ENCODE data around the gene DAPK2. TPM values are rescaled to one million over a fixed set of nuclear protein-coding genes. Genes with fewer than 3 reads are reported as not detected.

DAPK2 gene
- total and polyA plus RNA-seq, 7 donors: 3.7 to 65.6 (median 44.3) TPM

GRCh38 chr15:63915209-63915872, 130.9 kb downstream of the DAPK2 start:
- Histone ChIP-seq H3K9me3 (no peaks in the 10 kb centered on the region), H3K4me3 (no peak overlapping the region), H3K36me3 (ENCODE audit: insufficient read depth in 1 of 2, low read depth in 1 of 2) (peaks cover 0 to 3% of the 10 kb centered on the region in 2 donors), H3K27me3 (ENCODE audit: insufficient read depth in 3 of 3, low read length in 2 of 3) (no peaks in the 10 kb centered on the region), H3K27ac (peak overlapping the region; percentile 75), H3K4me1 (peaks cover 26% of the 10 kb centered on the region)
- no peak for TF ChIP-seq CTCF (IDR thresholded peaks at IDR 0.05)
- WGBS, 3 donors: 41 to 65% (median 43%) methylated on average over 3 of the region's 3 CpGs
- peak; percentile 82 to 89 (median 84) for ATAC-seq
- intact Hi-C loops (cut with DNase I): loop anchor here in 1 of 2 donors (10.0 kb wide), 1 partner anchor 129 kb away; the partner anchor contains the start of gene DAPK2
- peak in 1 of 2 donors; percentile 56 for DNase-seq

- DNase-seq: no peak
- no peak overlapping the region for H3K4me3 ChIP-seq
- no peak for ATAC-seq
- no peak for TF ChIP-seq CTCF (IDR thresholded peaks at IDR 0.05)
- H3K9me3 ChIP-seq: no peaks in the 10 kb centered on the region
- no peak overlapping the region for H3K27ac ChIP-seq
- intact Hi-C loops (cut with DNase I): loop anchor here in 1 of 2 donors (10.0 kb wide), 1 partner anchor 131 kb away; the partner anchor contains the start of gene DAPK2
- 61 to 87% (median 74%) methylated on average over 3 of the region's 3 CpGs for WGBS, 3 donors
- H3K27me3 ChIP-seq (ENCODE audit: insufficient read depth in 3 of 3, low read length in 2 of 3): no peaks in the 10 kb centered on the region
- no peaks in the 10 kb centered on the region for H3K36me3 ChIP-seq (ENCODE audit: insufficient read depth in 1 of 2, low read depth in 1 of 2)
- peaks cover 39% of the 10 kb centered on the region for H3K4me1 ChIP-seq
These were observed 132.4 kb downstream of the DAPK2 start for GRCh38 chr15:63913786-63914315.

GRCh38 chr15:63913336-63913735, 132.9 kb downstream of the DAPK2 start:
- intact Hi-C loops (cut with DNase I): loop anchor here in 1 of 2 donors (10.0 kb wide), 1 partner anchor 131 kb away; the partner anchor contains the start of gene DAPK2
- Histone ChIP-seq H3K27me3 (ENCODE audit: insufficient read depth in 3 of 3, low read length in 2 of 3) (no peaks in the 10 kb centered on the region), H3K9me3 (no peaks in the 10 kb centered on the region), H3K4me3 (no peak overlapping the region), H3K36me3 (ENCODE audit: insufficient read depth in 1 of 2, low read depth in 1 of 2) (no peaks in the 10 kb centered on the region), H3K27ac (no peak overlapping the region), H3K4me1 (peaks cover 38% of the 10 kb centered on the region)
- WGBS, 3 donors: 83 to 91% (median 86%) methylated on average over 9 of the region's 9 CpGs
- TF ChIP-seq CTCF (IDR thresholded peaks at IDR 0.05): no peak
- DNase-seq (no peak), ATAC-seq (no peak)

- intact Hi-C loops (cut with DNase I): loop anchor here in 1 of 2 donors (10.0 kb wide), 1 partner anchor 133 kb away; the partner anchor contains the start of gene DAPK2
- no peaks in the 10 kb centered on the region for H3K9me3 ChIP-seq
- 72 to 81% (median 78%) methylated on average over 14 to 15 of the region's 15 CpGs for WGBS, 3 donors
- H3K4me1 ChIP-seq: peaks cover 36% of the 10 kb centered on the region
- TF ChIP-seq CTCF (IDR thresholded peaks at IDR 0.05): no peak
- H3K4me3 ChIP-seq: no peak overlapping the region
- H3K27me3 ChIP-seq (ENCODE audit: insufficient read depth in 3 of 3, low read length in 2 of 3): no peaks in the 10 kb centered on the region
- H3K27ac ChIP-seq: no peak overlapping the region
- peaks cover 0 to 7% of the 10 kb centered on the region in 2 donors for H3K36me3 ChIP-seq (ENCODE audit: insufficient read depth in 1 of 2, low read depth in 1 of 2)
- DNase-seq (peak in 1 of 2 donors; percentile 54), ATAC-seq (peak in 2 of 4 donors; percentile 22 to 35)
These were observed 134.1 kb downstream of the DAPK2 start for GRCh38 chr15:63912061-63912615.
